HG03460 (cell line): ENCODE data around the gene GSTA4.
"Not testable (repeated sequence)": the region's sequence is repeated elsewhere in the genome, so short reads cannot be mapped to it uniquely, and the experiment has no call there.

ENCODE experiments used
- ATAC-seq: cut with Tn5 transposase; IDR thresholded peaks from one replicate; pipeline ENCODE4 v1.9.1; 2021; ENCODE audit not compliant: unreplicated experiment

GSTA4 gene

GRCh38 chr6:52976591-52977035, 18.5 kb downstream of the GSTA4 start:
- peak; percentile 85 for ATAC-seq

- ATAC-seq, result no peak
Observed at GRCh38 chr6:52976149-52976548, 18.9 kb downstream of the GSTA4 start.

GRCh38 chr6:52975580-52975979, 19.5 kb downstream of the GSTA4 start:
- no peak for ATAC-seq

GRCh38 chr6:52972989-52973388, 22.1 kb downstream of the GSTA4 start:
- ATAC-seq, result no peak

GRCh38 chr6:52969359-52969758, 25.7 kb downstream of the GSTA4 start:
- ATAC-seq, result no peak

GRCh38 chr6:52966101-52966500, 29.0 kb downstream of the GSTA4 start:
- ATAC-seq, result no peak

- ATAC-seq, result no peak
Observed at GRCh38 chr6:52965380-52965779, 29.7 kb downstream of the GSTA4 start.

- no peak for ATAC-seq
Observed at GRCh38 chr6:52964318-52964717, 30.8 kb downstream of the GSTA4 start.

GRCh38 chr6:52962701-52963100, 32.4 kb downstream of the GSTA4 start:
- ATAC-seq, result no peak

- ATAC-seq, result not testable (repeated sequence)
Observed at GRCh38 chr6:52961022-52961421, 34.1 kb downstream of the GSTA4 start.

- not testable (repeated sequence) for ATAC-seq
Observed at GRCh38 chr6:52960211-52960610, 34.9 kb downstream of the GSTA4 start.

- ATAC-seq, result no peak
Observed at GRCh38 chr6:52958546-52959255, 36.4 kb downstream of the GSTA4 start.

- no peak for ATAC-seq
Observed at GRCh38 chr6:52955871-52956270, 39.2 kb downstream of the GSTA4 start.

- ATAC-seq, result no peak
Observed at GRCh38 chr6:52953911-52954839, 40.9 kb downstream of the GSTA4 start.

- no peak for ATAC-seq
Observed at GRCh38 chr6:52946306-52946705, 48.8 kb downstream of the GSTA4 start.

GRCh38 chr6:52942821-52943220, 52.3 kb downstream of the GSTA4 start:
- ATAC-seq, result not testable (repeated sequence)

- ATAC-seq, result no peak
Observed at GRCh38 chr6:52942221-52942620, 52.9 kb downstream of the GSTA4 start.

GRCh38 chr6:52937908-52938307, 57.2 kb downstream of the GSTA4 start:
- ATAC-seq, result no peak

- ATAC-seq, result no peak
Observed at GRCh38 chr6:52933778-52934177, 61.3 kb downstream of the GSTA4 start.

GRCh38 chr6:52931351-52931750, 63.7 kb downstream of the GSTA4 start:
- ATAC-seq, result no peak

- ATAC-seq, result no peak
Observed at GRCh38 chr6:52929321-52930164, 65.5 kb downstream of the GSTA4 start.
